Ovary (tissue), 3 donors: ENCODE results near the gene SACM1L.

ENCODE experiments used
- POLR2A ChIP-seq: fragments of 450-650 bp; IDR thresholded peaks from one replicate; pipeline ENCODE4 v1.6.1; 2017; ENCODE audit warnings: antibody characterized with exemption, mild to moderate bottlenecking, moderate library complexity
- TF ChIP-seq, protein P1 (sequence below), 3 donors: fragments of 450-650 bp in 2 of 3; fragments of 200-600 bp in 1 of 3; IDR thresholded peaks; one replicate each; pipeline versions ENCODE4 v1.5.1 to v1.8.0; 2016 to 2022; ENCODE audit warnings: antibody characterized with exemption in 3 of 3, mild to moderate bottlenecking in 1 of 3
- donor health status: DM: no; HTN: no; CAD: no.

DNA sequence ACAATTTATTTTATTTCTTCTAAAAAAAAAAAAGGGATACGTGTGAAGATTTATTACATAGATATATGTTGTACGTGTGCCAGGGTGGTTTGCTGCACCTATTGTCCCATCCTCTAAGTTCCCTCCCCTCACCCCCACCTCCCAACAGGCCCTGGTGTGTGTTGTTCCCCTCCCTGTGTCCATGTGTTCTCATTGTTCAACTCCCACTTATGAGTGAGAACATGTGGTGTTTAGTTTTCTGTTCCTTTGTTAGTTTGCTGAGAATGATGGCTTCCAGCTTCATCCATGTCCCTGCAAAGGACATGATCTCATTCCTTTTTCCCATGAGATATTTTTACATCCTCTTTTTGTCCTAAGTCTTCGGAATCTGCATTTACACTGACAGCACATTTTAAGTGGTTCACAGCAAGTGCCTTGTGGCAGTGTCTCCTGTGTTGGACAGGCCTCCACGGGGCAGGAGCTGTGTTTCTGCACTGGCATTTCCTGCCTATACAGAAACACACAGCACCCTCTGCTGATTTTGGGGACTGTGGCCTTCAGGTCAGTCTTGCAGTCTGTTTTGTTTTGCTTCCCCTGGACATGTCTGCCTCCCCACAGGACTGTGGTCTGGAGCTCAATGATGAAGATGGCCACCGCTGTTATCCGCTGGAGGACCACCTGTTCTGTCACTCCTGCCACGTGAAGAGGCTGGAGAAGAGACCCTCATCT is 12.7 kb upstream of the SACM1L start:
- TF ChIP-seq, protein P1, sequence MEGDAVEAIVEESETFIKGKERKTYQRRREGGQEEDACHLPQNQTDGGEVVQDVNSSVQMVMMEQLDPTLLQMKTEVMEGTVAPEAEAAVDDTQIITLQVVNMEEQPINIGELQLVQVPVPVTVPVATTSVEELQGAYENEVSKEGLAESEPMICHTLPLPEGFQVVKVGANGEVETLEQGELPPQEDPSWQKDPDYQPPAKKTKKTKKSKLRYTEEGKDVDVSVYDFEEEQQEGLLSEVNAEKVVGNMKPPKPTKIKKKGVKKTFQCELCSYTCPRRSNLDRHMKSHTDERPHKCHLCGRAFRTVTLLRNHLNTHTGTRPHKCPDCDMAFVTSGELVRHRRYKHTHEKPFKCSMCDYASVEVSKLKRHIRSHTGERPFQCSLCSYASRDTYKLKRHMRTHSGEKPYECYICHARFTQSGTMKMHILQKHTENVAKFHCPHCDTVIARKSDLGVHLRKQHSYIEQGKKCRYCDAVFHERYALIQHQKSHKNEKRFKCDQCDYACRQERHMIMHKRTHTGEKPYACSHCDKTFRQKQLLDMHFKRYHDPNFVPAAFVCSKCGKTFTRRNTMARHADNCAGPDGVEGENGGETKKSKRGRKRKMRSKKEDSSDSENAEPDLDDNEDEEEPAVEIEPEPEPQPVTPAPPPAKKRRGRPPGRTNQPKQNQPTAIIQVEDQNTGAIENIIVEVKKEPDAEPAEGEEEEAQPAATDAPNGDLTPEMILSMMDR (IDR thresholded peaks at IDR 0.05) = no peak
- TF ChIP-seq POLR2A = no peak
